Measurements from ENCODE around the gene EHD4.

- TF ChIP-seq CTCF (IDR thresholded peaks at IDR 0.05) (no peak), POLR2A (IDR thresholded peaks at IDR 0.05) (no peak)
Measured at GRCh38 chr15:41977757-41978383, 5.5 kb upstream of the EHD4 start.

All from ovary (tissue), 3 donors.